ENCODE measurements around the gene KCNE2. TPM values are rescaled to one million over a fixed set of nuclear protein-coding genes. Genes with fewer than 3 reads are reported as not detected.
"Not testable (repeated sequence)": the region's sequence is repeated elsewhere in the genome, so short reads cannot be mapped to it uniquely, and the experiment has no call there.

Gene KCNE2
- total and polyA plus RNA-seq, 2 experiments from 2014 or later: 0.33 TPM; not detected in 1

GRCh38 chr21:34400522-34400921 is 36.7 kb downstream of the KCNE2 start:
- in situ Hi-C loops (cut with MboI); DNase-seq: not testable (repeated sequence)

GRCh38 chr21:34404742-34405141 is 40.9 kb downstream of the KCNE2 start:
- H3K79me2 ChIP-seq (ENCODE audit: insufficient read depth); H3K9ac ChIP-seq; in situ Hi-C loops (cut with MboI): not testable (repeated sequence)

More at GRCh38 chr21:34400522-34400921, 36.7 kb downstream of the KCNE2 start:
- H2AFZ ChIP-seq; H3K27ac ChIP-seq; H3K4me1 ChIP-seq (ENCODE audit: insufficient read depth); H3F3A ChIP-seq (ENCODE audit: insufficient read depth); H3K9ac ChIP-seq; H3K27me3 ChIP-seq (replicated peaks; ENCODE audit: insufficient read depth); H3K9me3 ChIP-seq (ENCODE audit: low read depth); H3K79me2 ChIP-seq (ENCODE audit: insufficient read depth); H4K20me1 ChIP-seq (ENCODE audit: insufficient read depth); H3K9me2 ChIP-seq (ENCODE audit: insufficient read depth); H3K36me3 ChIP-seq (ENCODE audit: low read depth); H3K4me2 ChIP-seq (ENCODE audit: unreplicated experiment); H3K4me3 ChIP-seq: not testable (repeated sequence)
- WGBS, 2 experiments (ENCODE audit: low coverage in 1 of 2, low lambda C conversion rate in 2 of 2, missing lambda C conversion rate in 2 of 2): no CpG with 5 or more reads among the region's 5 CpGs

GRCh38 chr21:34405686-34406085 is 41.9 kb downstream of the KCNE2 start:
- H3K27me3 ChIP-seq (replicated peaks; ENCODE audit: insufficient read depth); H3K9me3 ChIP-seq (ENCODE audit: low read depth); in situ Hi-C loops (cut with MboI); H3K9ac ChIP-seq; H4K20me1 ChIP-seq (ENCODE audit: insufficient read depth); DNase-seq; H3F3A ChIP-seq (ENCODE audit: insufficient read depth); H3K36me3 ChIP-seq (ENCODE audit: low read depth); H3K4me2 ChIP-seq (ENCODE audit: unreplicated experiment); H3K27ac ChIP-seq; H3K9me2 ChIP-seq (ENCODE audit: insufficient read depth); H3K4me3 ChIP-seq; H3K79me2 ChIP-seq (ENCODE audit: insufficient read depth); H3K4me1 ChIP-seq (ENCODE audit: insufficient read depth); H2AFZ ChIP-seq: not testable (repeated sequence)
- WGBS, 2 experiments (ENCODE audit: low coverage in 1 of 2, low lambda C conversion rate in 2 of 2, missing lambda C conversion rate in 2 of 2): no CpG with 5 or more reads among the region's 2 CpGs

More at GRCh38 chr21:34404742-34405141, 40.9 kb downstream of the KCNE2 start:
- not testable (repeated sequence) for DNase-seq; H3K4me1 ChIP-seq (ENCODE audit: insufficient read depth); H3K27me3 ChIP-seq (replicated peaks; ENCODE audit: insufficient read depth); H3K9me2 ChIP-seq (ENCODE audit: insufficient read depth); H3K9me3 ChIP-seq (ENCODE audit: low read depth); H2AFZ ChIP-seq; H3K4me2 ChIP-seq (ENCODE audit: unreplicated experiment); H3K4me3 ChIP-seq; H3K36me3 ChIP-seq (ENCODE audit: low read depth); H4K20me1 ChIP-seq (ENCODE audit: insufficient read depth); H3K27ac ChIP-seq; H3F3A ChIP-seq (ENCODE audit: insufficient read depth)
- WGBS, 2 experiments (ENCODE audit: low coverage in 1 of 2, low lambda C conversion rate in 2 of 2, missing lambda C conversion rate in 2 of 2): no CpG with 5 or more reads among the region's 5 CpGs

GRCh38 chr21:34406102-34406501 is 42.3 kb downstream of the KCNE2 start:
- H3K9me3 ChIP-seq (ENCODE audit: low read depth); H2AFZ ChIP-seq; H3K4me3 ChIP-seq; H3K79me2 ChIP-seq (ENCODE audit: insufficient read depth); H3K4me2 ChIP-seq (ENCODE audit: unreplicated experiment); H3K27ac ChIP-seq; H3K9me2 ChIP-seq (ENCODE audit: insufficient read depth); DNase-seq; H3K27me3 ChIP-seq (replicated peaks; ENCODE audit: insufficient read depth); H3K4me1 ChIP-seq (ENCODE audit: insufficient read depth); H4K20me1 ChIP-seq (ENCODE audit: insufficient read depth); H3K36me3 ChIP-seq (ENCODE audit: low read depth); H3K9ac ChIP-seq; in situ Hi-C loops (cut with MboI); H3F3A ChIP-seq (ENCODE audit: insufficient read depth): not testable (repeated sequence)
- no CpG with 5 or more reads among the region's 6 CpGs for WGBS, 2 experiments (ENCODE audit: low coverage in 1 of 2, low lambda C conversion rate in 2 of 2, missing lambda C conversion rate in 2 of 2)

GRCh38 chr21:34406676-34407075 is 42.9 kb downstream of the KCNE2 start:
- H3K4me1 ChIP-seq (ENCODE audit: insufficient read depth): not testable (repeated sequence)
- WGBS, 2 experiments (ENCODE audit: low coverage in 1 of 2, low lambda C conversion rate in 2 of 2, missing lambda C conversion rate in 2 of 2): no CpG with 5 or more reads among the region's 2 CpGs

GRCh38 chr21:34407294-34407693 is 43.5 kb downstream of the KCNE2 start:
- in situ Hi-C loops (cut with MboI); H3K27me3 ChIP-seq (replicated peaks; ENCODE audit: insufficient read depth); H3K79me2 ChIP-seq (ENCODE audit: insufficient read depth); H3F3A ChIP-seq (ENCODE audit: insufficient read depth); H3K36me3 ChIP-seq (ENCODE audit: low read depth); H3K9ac ChIP-seq; H4K20me1 ChIP-seq (ENCODE audit: insufficient read depth); H3K9me2 ChIP-seq (ENCODE audit: insufficient read depth); H3K4me3 ChIP-seq; H3K9me3 ChIP-seq (ENCODE audit: low read depth); H3K4me2 ChIP-seq (ENCODE audit: unreplicated experiment); DNase-seq; H3K4me1 ChIP-seq (ENCODE audit: insufficient read depth); H2AFZ ChIP-seq; H3K27ac ChIP-seq: not testable (repeated sequence)
- no CpG with 5 or more reads among the region's 9 CpGs for WGBS, 2 experiments (ENCODE audit: low coverage in 1 of 2, low lambda C conversion rate in 2 of 2, missing lambda C conversion rate in 2 of 2)

More at GRCh38 chr21:34406676-34407075, 42.9 kb downstream of the KCNE2 start:
- H3K36me3 ChIP-seq (ENCODE audit: low read depth); DNase-seq; H3K9me3 ChIP-seq (ENCODE audit: low read depth); H3F3A ChIP-seq (ENCODE audit: insufficient read depth); H3K79me2 ChIP-seq (ENCODE audit: insufficient read depth); H2AFZ ChIP-seq; H4K20me1 ChIP-seq (ENCODE audit: insufficient read depth); H3K4me2 ChIP-seq (ENCODE audit: unreplicated experiment); H3K27me3 ChIP-seq (replicated peaks; ENCODE audit: insufficient read depth); H3K9ac ChIP-seq; H3K9me2 ChIP-seq (ENCODE audit: insufficient read depth); H3K27ac ChIP-seq; in situ Hi-C loops (cut with MboI); H3K4me3 ChIP-seq: not testable (repeated sequence)

- DNase-seq; H3K79me2 ChIP-seq (ENCODE audit: insufficient read depth); H3K27me3 ChIP-seq (replicated peaks; ENCODE audit: insufficient read depth); H3K4me3 ChIP-seq; H3K9me2 ChIP-seq (ENCODE audit: insufficient read depth); H3K36me3 ChIP-seq (ENCODE audit: low read depth); H4K20me1 ChIP-seq (ENCODE audit: insufficient read depth); H3K4me1 ChIP-seq (ENCODE audit: insufficient read depth); in situ Hi-C loops (cut with MboI); H3K9me3 ChIP-seq (ENCODE audit: low read depth); H3K27ac ChIP-seq; H3K4me2 ChIP-seq (ENCODE audit: unreplicated experiment); H2AFZ ChIP-seq; H3F3A ChIP-seq (ENCODE audit: insufficient read depth); H3K9ac ChIP-seq: not testable (repeated sequence)
- no CpG with 5 or more reads among the region's 5 CpGs for WGBS, 2 experiments (ENCODE audit: low coverage in 1 of 2, low lambda C conversion rate in 2 of 2, missing lambda C conversion rate in 2 of 2)
Measured at GRCh38 chr21:34417448-34418077, 53.8 kb downstream of the KCNE2 start.
